ENCODE data around the gene PML.

PML gene

DNA sequence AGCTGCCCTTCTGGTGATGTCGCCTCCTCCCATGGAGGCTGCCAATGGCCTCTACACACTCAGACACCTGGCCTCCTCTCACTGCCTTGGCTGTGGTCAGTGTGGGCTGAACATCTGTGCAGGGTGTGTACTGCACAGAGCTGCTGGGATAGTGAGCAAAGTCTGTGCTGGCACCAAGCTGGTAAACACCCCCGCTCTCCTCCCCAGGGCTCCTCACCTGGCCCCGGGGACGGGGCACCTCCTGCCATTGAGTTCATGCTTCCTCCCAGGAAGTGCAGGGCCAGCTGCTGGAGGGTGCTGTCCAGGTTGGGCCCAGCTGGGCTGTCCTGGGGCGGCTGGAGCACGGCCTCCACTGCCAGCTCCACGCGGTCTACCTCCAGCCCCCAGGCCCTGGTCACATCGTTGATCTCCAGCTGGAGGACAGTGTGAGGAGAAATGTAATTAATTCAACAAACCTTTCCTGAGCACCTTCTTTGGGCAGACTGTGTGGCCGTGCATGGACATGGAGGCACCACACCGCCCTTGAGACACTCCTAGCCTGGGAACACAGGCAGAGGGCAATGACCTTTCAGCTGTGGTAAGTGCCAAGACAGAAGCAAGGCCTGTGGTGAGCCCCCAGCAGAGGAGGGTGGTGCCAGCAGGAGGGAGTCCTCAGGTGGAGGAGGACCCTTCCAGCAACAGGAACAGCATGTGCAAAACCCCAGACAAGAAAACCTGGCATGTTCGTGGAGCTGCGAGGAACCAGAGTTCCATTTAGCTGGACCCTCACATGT is 9.2 kb upstream of the PML start:
- DNase-seq (ENCODE audit: low read depth), result no peak

GRCh38 chr15:73986055-73986775 is 8.3 kb upstream of the PML start:
- DNase-seq (ENCODE audit: low read depth), result no peak

GRCh38 chr15:73986776-73987056 is 7.8 kb upstream of the PML start:
- no peak for DNase-seq (ENCODE audit: low read depth)

GRCh38 chr15:73987250-73987649 is 7.3 kb upstream of the PML start:
- no peak for DNase-seq (ENCODE audit: low read depth)

- DNase-seq (ENCODE audit: low read depth), result no peak
Observed at GRCh38 chr15:73987681-73988444, 6.7 kb upstream of the PML start.

DNA sequence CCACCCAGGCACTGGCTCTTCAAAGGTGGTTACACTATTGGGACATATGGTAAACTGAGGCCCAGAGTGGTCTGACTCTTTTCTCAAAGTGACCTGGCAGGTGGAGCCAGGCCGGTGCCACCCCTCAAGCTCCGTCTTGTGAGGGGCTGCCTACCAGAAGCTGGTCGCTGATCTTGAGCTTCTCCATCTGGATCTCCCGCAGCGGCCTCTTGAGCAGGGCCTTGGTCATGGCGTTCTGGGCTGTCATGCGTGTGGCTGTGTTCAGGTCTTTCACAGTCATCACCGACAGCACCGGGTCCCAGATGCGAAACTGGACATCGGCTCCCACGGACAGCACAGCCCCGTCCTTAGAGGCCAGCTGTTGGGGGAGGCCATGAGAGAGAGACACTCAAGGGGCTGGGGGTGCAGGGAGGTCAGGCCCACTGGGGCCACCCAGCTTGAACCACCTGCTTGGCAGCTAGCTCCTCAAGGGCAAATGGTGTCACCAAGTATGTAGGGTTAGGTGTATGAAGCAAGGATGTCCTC is 6.0 kb upstream of the PML start:
- no peak for DNase-seq (ENCODE audit: low read depth)

- DNase-seq (ENCODE audit: low read depth), result no peak
Observed at GRCh38 chr15:73989001-73989798, 5.3 kb upstream of the PML start.

DNA sequence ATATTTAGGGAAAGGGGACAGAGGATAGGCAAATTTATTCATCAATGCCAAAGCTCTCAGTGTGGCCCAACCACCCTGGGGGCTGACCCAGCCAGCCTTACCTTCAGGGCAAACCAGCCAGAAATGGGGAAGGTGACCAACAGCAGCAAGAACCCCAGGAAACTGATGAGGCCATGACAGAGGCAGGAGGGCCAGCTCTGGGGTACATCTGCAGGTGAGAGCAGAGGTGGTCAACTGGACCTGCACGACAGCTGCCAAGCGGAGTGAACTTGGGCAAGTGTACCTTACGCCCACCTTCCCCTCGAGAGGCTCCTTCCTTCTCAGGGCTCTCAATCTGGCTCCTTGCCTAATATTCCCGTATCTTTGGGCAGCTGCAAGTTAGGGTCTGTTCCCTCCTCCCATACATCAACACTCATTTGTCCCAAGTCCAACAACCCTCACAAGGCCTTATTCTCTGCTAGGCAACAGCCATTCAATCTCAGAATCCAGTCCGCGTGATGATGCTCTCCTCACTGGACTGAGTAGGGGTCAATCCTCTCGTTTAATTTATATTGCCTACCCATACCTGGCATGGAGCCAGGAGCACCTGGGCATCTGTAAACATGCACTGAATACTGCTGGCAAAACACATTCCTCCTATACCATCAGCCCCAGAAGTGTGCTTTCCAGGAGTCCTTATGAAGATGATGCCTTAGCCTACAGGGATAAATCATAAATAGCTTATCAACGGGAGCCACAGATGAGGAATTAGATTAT is 4.1 kb upstream of the PML start:
- DNase-seq (ENCODE audit: low read depth), result no peak

DNA sequence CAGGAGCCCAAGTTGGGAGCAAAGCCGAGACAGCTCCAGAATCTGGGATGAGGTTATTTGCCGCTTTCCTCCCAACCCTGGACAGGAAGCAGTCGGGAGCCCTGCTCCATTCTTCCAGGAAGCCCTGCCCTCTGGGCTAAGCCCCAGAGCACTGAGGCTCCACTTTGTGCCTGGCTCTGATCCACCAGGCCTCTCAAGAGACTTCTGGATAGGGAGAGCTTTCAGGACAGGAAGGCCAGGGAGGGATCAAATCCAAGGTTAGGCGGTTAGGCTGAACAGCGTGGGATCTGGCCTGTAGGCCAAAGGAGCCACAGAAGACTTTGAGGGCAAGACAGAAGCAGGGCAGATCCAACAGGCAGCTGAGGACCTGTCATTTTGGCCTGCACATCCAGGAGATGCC is 3.3 kb upstream of the PML start:
- DNase-seq (ENCODE audit: low read depth), result no peak

DNA sequence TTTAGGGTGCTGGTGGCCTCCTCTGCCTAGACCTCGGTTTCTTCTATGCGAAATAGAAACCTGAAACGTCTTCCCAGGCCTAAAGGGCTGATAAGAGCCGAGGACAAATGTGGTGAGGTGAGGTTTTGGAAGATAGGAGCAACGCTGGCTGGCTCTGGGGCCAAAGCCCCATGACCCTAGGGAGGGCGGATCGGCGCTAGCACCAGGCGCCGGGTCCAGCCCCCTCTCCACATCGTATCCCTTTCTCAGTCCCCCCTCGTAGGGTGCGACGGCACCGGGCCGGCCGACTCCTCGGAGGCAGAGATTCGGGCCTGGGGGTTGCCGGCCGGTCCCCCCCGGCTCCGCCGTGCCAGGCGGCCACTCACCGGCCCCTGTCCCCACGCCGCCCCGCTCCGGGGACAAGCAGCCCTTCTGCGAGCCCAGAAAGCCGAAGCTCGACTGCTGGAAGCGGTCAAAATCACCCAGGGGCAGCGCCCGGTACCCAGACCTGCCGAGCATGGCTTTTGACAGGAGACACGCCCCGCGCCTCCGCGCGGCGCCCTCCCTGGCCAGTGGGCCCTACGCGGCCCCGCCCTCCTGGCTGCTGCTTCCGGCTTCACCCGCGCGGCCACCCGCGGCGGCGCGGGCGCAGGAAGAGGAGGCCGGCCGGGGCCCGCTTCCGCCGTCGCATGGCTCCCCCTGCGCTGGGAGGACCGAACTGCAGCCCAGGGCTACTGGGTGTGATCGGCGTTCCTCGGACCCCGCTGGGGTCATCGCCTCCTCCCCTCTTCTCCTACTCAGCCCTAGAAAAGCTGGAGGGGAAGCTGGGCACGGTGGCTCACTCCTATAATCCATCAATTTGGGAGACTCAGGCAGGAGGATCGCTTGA is 2.6 kb upstream of the PML start, which contains the start of gene STOML1:
TSS of gene STOML1 (minus strand) at position 570 of the 868 bp plus-strand sequence. CDS start at position 498, 72 bp downstream.
- DNase-seq (ENCODE audit: low read depth), result peak; percentile 92

DNA sequence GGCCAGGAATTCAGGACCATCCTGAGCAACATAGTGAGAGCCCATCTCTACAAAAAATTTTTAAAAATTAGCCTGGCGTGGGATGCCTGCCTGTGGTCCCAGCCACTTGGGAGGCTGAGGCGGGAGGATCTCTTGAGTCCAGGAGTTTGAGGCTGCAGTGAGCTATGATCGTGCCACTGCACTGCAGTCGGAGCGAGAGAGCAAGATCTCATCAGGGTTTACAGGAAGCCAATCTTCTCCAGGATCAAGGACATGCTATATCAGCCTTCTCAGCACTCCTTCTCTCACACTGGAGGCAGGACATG is 2.0 kb upstream of the PML start:
- DNase-seq (ENCODE audit: low read depth), result no peak

DNA sequence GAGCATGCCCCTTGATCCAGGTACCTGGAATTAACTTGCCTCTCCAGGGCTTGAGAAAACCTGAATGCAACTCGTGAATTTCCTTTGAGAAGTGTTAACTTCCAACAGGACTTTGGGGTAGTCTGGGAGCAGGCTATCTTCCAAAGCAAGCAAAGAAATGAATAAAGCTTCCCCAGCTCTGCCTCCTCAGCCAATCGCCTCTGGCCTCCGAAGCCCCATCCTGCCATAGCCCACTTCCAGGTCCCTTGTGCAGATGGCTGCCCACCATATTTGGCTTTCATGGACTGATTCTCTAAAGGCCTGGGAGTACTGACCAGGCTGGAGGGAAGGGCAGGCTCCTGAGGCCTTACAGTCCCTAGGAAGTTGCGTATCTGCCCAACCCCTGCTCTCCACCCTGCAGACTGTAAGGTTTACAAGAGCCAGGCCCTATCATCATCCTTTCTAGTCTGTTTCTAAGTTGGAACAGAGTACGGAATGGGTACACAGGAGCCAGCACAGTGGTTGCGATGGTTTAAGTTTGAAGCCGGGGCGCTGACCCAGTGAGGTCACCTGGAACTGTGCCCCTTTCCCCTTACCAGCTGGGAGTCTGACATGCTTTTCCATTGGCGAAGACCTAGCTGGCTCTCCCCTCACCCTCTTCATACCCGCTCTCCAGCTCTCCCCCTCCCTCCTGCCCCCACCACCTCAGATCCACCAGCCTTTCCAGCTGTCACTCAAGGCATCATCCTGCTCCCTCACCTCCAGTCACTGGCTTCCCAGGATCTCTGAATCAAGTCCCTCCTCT is 1.1 kb upstream of the PML start:
- DNase-seq (ENCODE audit: low read depth), result no peak

- no peak for DNase-seq (ENCODE audit: low read depth)
Observed at GRCh38 chr15:73994912-73995622, 551 bp downstream of the PML start.

- no peak for DNase-seq (ENCODE audit: low read depth)
Observed at GRCh38 chr15:73996267-73996666, 1.8 kb downstream of the PML start.

DNA sequence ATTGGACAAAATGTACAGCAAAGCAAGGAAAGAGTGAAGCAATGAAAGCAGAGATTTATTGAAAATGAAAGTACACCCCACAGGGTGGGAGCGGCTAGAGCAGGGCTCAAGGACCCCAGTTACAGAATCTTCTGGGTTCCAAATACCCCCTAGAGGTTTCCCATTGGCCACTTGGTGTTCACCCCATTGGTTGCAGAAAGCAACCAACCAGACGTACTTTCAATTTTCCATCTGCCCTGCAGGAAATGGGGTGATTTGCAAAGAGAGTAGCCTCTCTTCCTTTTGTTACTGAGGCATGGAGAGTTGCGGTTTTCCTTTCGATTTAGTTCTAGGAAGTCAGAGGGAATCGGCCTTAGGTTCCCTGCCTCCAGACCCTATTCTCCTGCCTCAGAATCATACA is 2.4 kb downstream of the PML start:
- DNase-seq (ENCODE audit: low read depth), result no peak

GRCh38 chr15:73997986-73998385 is 3.5 kb downstream of the PML start:
- DNase-seq (ENCODE audit: low read depth), result no peak

GRCh38 chr15:74006774-74007639 is 12.5 kb downstream of the PML start:
- no peak for DNase-seq (ENCODE audit: low read depth)

- DNase-seq (ENCODE audit: low read depth), result no peak
Observed at GRCh38 chr15:74007820-74008371, 13.4 kb downstream of the PML start.

All from T follicular helper cell (primary cell).